ENCODE results near the gene MGAT2.

Gene MGAT2

GRCh38 chr14:49659526-49660455 is 39.2 kb downstream of the MGAT2 start:
- FAIRE-seq, result no peak

DNA sequence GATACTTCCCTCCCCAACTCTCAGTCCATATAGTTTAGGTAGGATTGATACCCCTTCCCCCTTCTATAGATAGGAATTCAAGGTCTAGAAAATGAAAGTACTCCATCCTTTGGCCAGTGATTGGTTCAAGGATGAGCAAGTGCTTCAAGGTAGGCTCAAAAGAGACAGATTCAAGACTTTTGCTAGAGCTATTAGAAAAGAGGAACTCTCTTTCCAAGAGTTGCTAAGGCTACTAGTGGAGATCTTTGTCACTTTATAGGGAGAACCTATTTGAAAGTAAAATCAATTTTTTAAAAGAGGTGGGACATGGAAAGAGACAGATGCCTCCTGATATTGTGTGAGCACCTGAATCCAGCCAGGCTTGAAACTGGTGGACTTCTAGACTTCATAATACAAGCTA is 49.9 kb downstream of the MGAT2 start:
- no peak for FAIRE-seq
